OCI-LY1 (cell line): Measurements from ENCODE around the gene KCNJ1.

ENCODE experiments used
- H2AFZ ChIP-seq: fragments of 200-600 bp; sonication (generic), shearing (Covaris generic); 2 replicates; pipeline ENCODE4 v1.6.0; 2014; ENCODE audit warnings: antibody characterized with exemption, mild to moderate bottlenecking, low read length
- H3F3A ChIP-seq: fragments of 200-600 bp; sonication (generic), shearing (Covaris generic); 2 replicates; pipeline ENCODE4 v1.6.0; 2014; ENCODE audit warnings: mild to moderate bottlenecking, antibody characterized with exemption, low read length, moderate library complexity; ENCODE audit not compliant: insufficient read depth
- H3K27ac ChIP-seq: fragments of 200-600 bp; sonication (generic); 2 replicates; pipeline ENCODE4 v1.5.1; 2014; ENCODE audit warnings: low read length, mixed run types, mild to moderate bottlenecking, low read depth; ENCODE audit not compliant: poor library complexity, severe bottlenecking
- H3K27me3 ChIP-seq: fragments of 200-600 bp; sonication (generic); 2 replicates; pipeline ENCODE4 v1.6.0; 2014; ENCODE audit warnings: antibody characterized with exemption, mild to moderate bottlenecking, low read length, moderate library complexity; ENCODE audit not compliant: insufficient read depth
- H3K36me3 ChIP-seq: fragments of 200-600 bp; sonication (generic); 2 replicates; pipeline ENCODE4 v1.6.1; 2014; ENCODE audit warnings: mild to moderate bottlenecking, antibody characterized with exemption, low read length, moderate library complexity, mixed read lengths; ENCODE audit not compliant: insufficient read depth
- H3K4me1 ChIP-seq: fragments of 200-600 bp; sonication (generic); 2 replicates; pipeline ENCODE4 v1.5.1; 2014; ENCODE audit warnings: mild to moderate bottlenecking, low read length, moderate library complexity; ENCODE audit not compliant: insufficient read depth, severe bottlenecking
- H3K4me2 ChIP-seq: fragments of 200-600 bp; sonication (generic), shearing (Covaris generic); 2 replicates; pipeline ENCODE4 v1.6.1; 2014; ENCODE audit warnings: low read length
- H3K4me3 ChIP-seq: fragments of 200-600 bp; sonication (generic); 2 replicates; pipeline ENCODE4 v1.5.1; 2014; ENCODE audit warnings: low read length, low read depth, mild to moderate bottlenecking, mixed read lengths; ENCODE audit not compliant: poor library complexity, severe bottlenecking
- H3K79me2 ChIP-seq: fragments of 200-600 bp; shearing (Covaris generic); 2 replicates; pipeline ENCODE4 v1.6.1; 2016; ENCODE audit warnings: mixed run types, low read length, mixed read lengths; ENCODE audit not compliant: insufficient read depth
- H3K9ac ChIP-seq: fragments of 200-600 bp; sonication (generic), shearing (Covaris generic); 2 replicates; pipeline ENCODE4 v1.6.1; 2014; ENCODE audit warnings: mild to moderate bottlenecking, low read length, mixed read lengths
- H3K9me2 ChIP-seq: fragments of 200-600 bp; sonication (generic), shearing (Covaris generic); 2 replicates; pipeline ENCODE4 v1.6.1; 2014; ENCODE audit warnings: low read depth, mild to moderate bottlenecking, low read length, mixed read lengths
- H3K9me3 ChIP-seq: fragments of 200-600 bp; shearing (Covaris generic); 2 replicates; pipeline ENCODE4 v1.6.1; 2014; ENCODE audit warnings: low read length, mixed read lengths
- H4K20me1 ChIP-seq: fragments of 200-600 bp; sonication (generic), shearing (Covaris generic); 2 replicates; pipeline ENCODE4 v1.6.0; 2016; ENCODE audit warnings: mild to moderate bottlenecking, low read length; ENCODE audit not compliant: insufficient read depth
- CTCF ChIP-seq: fragments of 200-600 bp; sonication (generic), shearing (Covaris generic); IDR thresholded peaks from 2 replicates; pipeline ENCODE4 v1.5.1; 2017; ENCODE audit warnings: mild to moderate bottlenecking, antibody characterized with exemption, low read length, moderate library complexity, mixed read lengths
- EZH2 ChIP-seq: fragments of 200-600 bp; sonication (generic), shearing (Covaris generic); IDR thresholded peaks from 2 replicates; pipeline ENCODE4 v1.8.0; 2017; ENCODE audit warnings: borderline replicate concordance, mixed run types, mild to moderate bottlenecking, antibody characterized with exemption, low read length, moderate library complexity, mixed read lengths

KCNJ1 gene

GRCh38 chr11:128911701-128912100 lies 44.6 kb upstream of the KCNJ1 start:
- Histone ChIP-seq H3K9me3 (no peaks in the 10 kb centered on the region), H3K36me3 (no peaks in the 10 kb centered on the region), H2AFZ (no peak overlapping the region), H3K9me2 (no peaks in the 10 kb centered on the region), H3K4me1 (no peaks in the 10 kb centered on the region), H3K27me3 (no peaks in the 10 kb centered on the region), H3K9ac (no peak overlapping the region), H3F3A (no peaks in the 10 kb centered on the region), H3K4me2 (no peak overlapping the region), H4K20me1 (no peaks in the 10 kb centered on the region), H3K79me2 (no peaks in the 10 kb centered on the region), H3K4me3 (no peak overlapping the region), H3K27ac (no peak overlapping the region)
- no peak for TF ChIP-seq CTCF
- no peak for TF ChIP-seq EZH2

- no peak overlapping the region for H3K4me2 ChIP-seq
- H3K4me3 ChIP-seq, result no peak overlapping the region
- no peaks in the 10 kb centered on the region for H4K20me1 ChIP-seq
- H3K4me1 ChIP-seq, result no peaks in the 10 kb centered on the region
- H3K27ac ChIP-seq, result no peak overlapping the region
- no peaks in the 10 kb centered on the region for H3F3A ChIP-seq
- no peaks in the 10 kb centered on the region for H3K79me2 ChIP-seq
- no peaks in the 10 kb centered on the region for H3K27me3 ChIP-seq
- H3K9me2 ChIP-seq, result no peaks in the 10 kb centered on the region
- no peak for TF ChIP-seq EZH2
- TF ChIP-seq CTCF, result no peak
- H3K9ac ChIP-seq, result no peak overlapping the region
- H3K36me3 ChIP-seq, result no peaks in the 10 kb centered on the region
- H2AFZ ChIP-seq, result no peak overlapping the region
- no peaks in the 10 kb centered on the region for H3K9me3 ChIP-seq
Measured at GRCh38 chr11:128911239-128911638, 44.1 kb upstream of the KCNJ1 start.

GRCh38 chr11:128910576-128910975 lies 43.5 kb upstream of the KCNJ1 start:
- H3K4me3 ChIP-seq, result no peak overlapping the region
- no peaks in the 10 kb centered on the region for H3K36me3 ChIP-seq
- no peak overlapping the region for H3K27ac ChIP-seq
- H3K79me2 ChIP-seq, result no peaks in the 10 kb centered on the region
- H3K9ac ChIP-seq, result no peak overlapping the region
- no peak for TF ChIP-seq EZH2
- no peak for TF ChIP-seq CTCF
- H3K4me2 ChIP-seq, result no peak overlapping the region
- H3K4me1 ChIP-seq, result no peaks in the 10 kb centered on the region
- H3K9me2 ChIP-seq, result no peaks in the 10 kb centered on the region
- no peaks in the 10 kb centered on the region for H3F3A ChIP-seq
- H3K27me3 ChIP-seq, result no peaks in the 10 kb centered on the region
- H2AFZ ChIP-seq, result no peak overlapping the region
- H4K20me1 ChIP-seq, result no peaks in the 10 kb centered on the region
- no peaks in the 10 kb centered on the region for H3K9me3 ChIP-seq
